NCI-H1417 treated with DMSO at 0.1 percent for 48 hours (cell line): ENCODE measurements around the gene AGBL3.
"Not testable (repeated sequence)": the region's sequence is repeated elsewhere in the genome, so short reads cannot be mapped to it uniquely, and the experiment has no call there.

Experiments
- DNase-seq: peaks from one replicate; lab custom pipeline; 2025; lab: John Stamatoyannopoulos, UW

The AGBL3 gene

GRCh38 chr7:135168489-135169140 lies 182.3 kb downstream of the AGBL3 start:
- no peak for DNase-seq

GRCh38 chr7:135169141-135169963 lies 183.0 kb downstream of the AGBL3 start:
- no peak for DNase-seq

- no peak for DNase-seq
Measured at GRCh38 chr7:135169964-135170273, 183.6 kb downstream of the AGBL3 start.

- DNase-seq = peak; percentile 71
Measured at GRCh38 chr7:135170274-135170997, 184.1 kb downstream of the AGBL3 start, which contains the start of gene CYREN. Gene CYREN, minus strand, starts transcription at chr7:135170707. Its CDS starts 1,785 bp downstream, at chr7:135168922.

GRCh38 chr7:135170998-135171481 lies 184.7 kb downstream of the AGBL3 start:
- not testable (repeated sequence) for DNase-seq

- not testable (repeated sequence) for DNase-seq
Measured at GRCh38 chr7:135171581-135172291, 185.4 kb downstream of the AGBL3 start.

GRCh38 chr7:135173916-135174315 lies 187.6 kb downstream of the AGBL3 start:
- DNase-seq = not testable (repeated sequence)

GRCh38 chr7:135174941-135175340 lies 188.6 kb downstream of the AGBL3 start:
- DNase-seq = no peak

GRCh38 chr7:135175931-135176330 lies 189.6 kb downstream of the AGBL3 start:
- DNase-seq = no peak

GRCh38 chr7:135177028-135177696 lies 190.9 kb downstream of the AGBL3 start:
- no peak for DNase-seq

- DNase-seq = no peak
Measured at GRCh38 chr7:135178364-135178763, 192.1 kb downstream of the AGBL3 start.

GRCh38 chr7:135179321-135179925 lies 193.1 kb downstream of the AGBL3 start:
- no peak for DNase-seq

GRCh38 chr7:135180122-135180521 lies 193.8 kb downstream of the AGBL3 start:
- no peak for DNase-seq

- DNase-seq = no peak
Measured at GRCh38 chr7:135181261-135181928, 195.1 kb downstream of the AGBL3 start.

GRCh38 chr7:135181929-135182678 lies 195.8 kb downstream of the AGBL3 start:
- DNase-seq = no peak

GRCh38 chr7:135183478-135183877 lies 197.2 kb downstream of the AGBL3 start:
- no peak for DNase-seq

GRCh38 chr7:135184254-135184841 lies 198.0 kb downstream of the AGBL3 start:
- DNase-seq = no peak
